HG02678 (cell line): ENCODE measurements around the gene GBP5.
"Not testable (repeated sequence)": the region's sequence is repeated elsewhere in the genome, so short reads cannot be mapped to it uniquely, and the experiment has no call there.

Experiments
- ATAC-seq: cut with Tn5 transposase; IDR thresholded peaks from one replicate; pipeline ENCODE4 v1.9.1; 2021; ENCODE audit warnings: mild to moderate bottlenecking, moderate library complexity; ENCODE audit not compliant: unreplicated experiment

The GBP5 gene

GRCh38 chr1:89284078-89284763, 11.6 kb upstream of the GBP5 start:
- ATAC-seq, result not testable (repeated sequence)

GRCh38 chr1:89280766-89281165, 8.1 kb upstream of the GBP5 start:
- ATAC-seq, result no peak

GRCh38 chr1:89279011-89279466, 6.4 kb upstream of the GBP5 start:
- ATAC-seq, result peak; percentile 66

GRCh38 chr1:89277725-89278124, 5.1 kb upstream of the GBP5 start:
- ATAC-seq, result no peak

GRCh38 chr1:89276690-89277089, 4.0 kb upstream of the GBP5 start:
- ATAC-seq, result no peak

- no peak for ATAC-seq
Measured at GRCh38 chr1:89274411-89274857, 1.8 kb upstream of the GBP5 start.

- no peak for ATAC-seq
Measured at GRCh38 chr1:89273324-89273778, 691 bp upstream of the GBP5 start.

- peak; percentile 19 for ATAC-seq
Measured at GRCh38 chr1:89271341-89272015, 1.2 kb downstream of the GBP5 start.

- no peak for ATAC-seq
Measured at GRCh38 chr1:89270423-89270822, 2.2 kb downstream of the GBP5 start.

GRCh38 chr1:89269277-89269676, 3.4 kb downstream of the GBP5 start:
- ATAC-seq, result no peak

- no peak for ATAC-seq
Measured at GRCh38 chr1:89262643-89263042, 10.0 kb downstream of the GBP5 start.

- ATAC-seq, result no peak
Measured at GRCh38 chr1:89261926-89262515, 10.6 kb downstream of the GBP5 start.

- no peak for ATAC-seq
Measured at GRCh38 chr1:89260566-89261255, 11.9 kb downstream of the GBP5 start.

- no peak for ATAC-seq
Measured at GRCh38 chr1:89260042-89260441, 12.6 kb downstream of the GBP5 start.

GRCh38 chr1:89259283-89259971, 13.2 kb downstream of the GBP5 start:
- no peak for ATAC-seq

- ATAC-seq, result no peak
Measured at GRCh38 chr1:89257041-89257440, 15.6 kb downstream of the GBP5 start.

GRCh38 chr1:89255581-89255980, 17.1 kb downstream of the GBP5 start:
- not testable (repeated sequence) for ATAC-seq

GRCh38 chr1:89254658-89255287, 17.9 kb downstream of the GBP5 start:
- no peak for ATAC-seq

GRCh38 chr1:89243046-89243445, 29.6 kb downstream of the GBP5 start:
- ATAC-seq, result no peak
